ENCODE measurements around the gene ZBTB20.

DNA sequence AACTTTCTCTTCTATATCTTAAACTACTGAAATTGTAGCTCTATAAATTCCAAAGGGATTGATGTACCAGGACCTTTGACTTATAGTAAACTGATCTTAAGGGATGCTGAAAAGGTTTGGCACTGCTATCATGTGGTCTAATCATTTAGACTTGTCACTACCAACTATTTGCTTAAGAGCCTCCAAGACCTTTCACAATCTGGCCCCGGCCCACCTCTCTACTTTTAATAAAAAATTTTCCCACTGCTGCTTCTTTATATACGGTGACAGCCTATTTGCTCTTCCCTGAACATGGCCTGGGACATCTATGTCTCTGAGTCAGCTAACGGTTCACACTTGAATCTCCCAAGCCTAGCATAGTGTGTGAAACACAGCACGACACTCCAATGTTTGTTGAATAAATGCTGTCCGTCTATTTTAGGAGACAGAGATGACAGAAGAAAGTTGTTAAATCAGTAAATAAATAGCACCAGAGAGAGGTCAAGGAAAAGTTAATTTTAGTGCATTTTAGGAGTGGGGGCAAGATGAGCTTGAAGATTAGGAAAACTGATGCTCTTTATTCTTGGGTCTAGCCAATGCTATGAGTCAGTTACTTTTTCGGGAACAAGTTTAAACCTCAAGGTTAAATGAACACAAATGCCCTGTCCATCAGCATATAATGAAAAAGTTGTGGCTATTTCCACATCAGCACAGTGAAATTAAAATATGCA, 640.3 kb downstream of the ZBTB20 start:
- TF ChIP-seq CTCF (IDR thresholded peaks at IDR 0.05; ENCODE audit: insufficient read depth, low read length) (no peak), POLR2AphosphoS5 (IDR thresholded peaks at IDR 0.05; ENCODE audit: low read depth) (no peak)
- TF ChIP-seq, protein P1, sequence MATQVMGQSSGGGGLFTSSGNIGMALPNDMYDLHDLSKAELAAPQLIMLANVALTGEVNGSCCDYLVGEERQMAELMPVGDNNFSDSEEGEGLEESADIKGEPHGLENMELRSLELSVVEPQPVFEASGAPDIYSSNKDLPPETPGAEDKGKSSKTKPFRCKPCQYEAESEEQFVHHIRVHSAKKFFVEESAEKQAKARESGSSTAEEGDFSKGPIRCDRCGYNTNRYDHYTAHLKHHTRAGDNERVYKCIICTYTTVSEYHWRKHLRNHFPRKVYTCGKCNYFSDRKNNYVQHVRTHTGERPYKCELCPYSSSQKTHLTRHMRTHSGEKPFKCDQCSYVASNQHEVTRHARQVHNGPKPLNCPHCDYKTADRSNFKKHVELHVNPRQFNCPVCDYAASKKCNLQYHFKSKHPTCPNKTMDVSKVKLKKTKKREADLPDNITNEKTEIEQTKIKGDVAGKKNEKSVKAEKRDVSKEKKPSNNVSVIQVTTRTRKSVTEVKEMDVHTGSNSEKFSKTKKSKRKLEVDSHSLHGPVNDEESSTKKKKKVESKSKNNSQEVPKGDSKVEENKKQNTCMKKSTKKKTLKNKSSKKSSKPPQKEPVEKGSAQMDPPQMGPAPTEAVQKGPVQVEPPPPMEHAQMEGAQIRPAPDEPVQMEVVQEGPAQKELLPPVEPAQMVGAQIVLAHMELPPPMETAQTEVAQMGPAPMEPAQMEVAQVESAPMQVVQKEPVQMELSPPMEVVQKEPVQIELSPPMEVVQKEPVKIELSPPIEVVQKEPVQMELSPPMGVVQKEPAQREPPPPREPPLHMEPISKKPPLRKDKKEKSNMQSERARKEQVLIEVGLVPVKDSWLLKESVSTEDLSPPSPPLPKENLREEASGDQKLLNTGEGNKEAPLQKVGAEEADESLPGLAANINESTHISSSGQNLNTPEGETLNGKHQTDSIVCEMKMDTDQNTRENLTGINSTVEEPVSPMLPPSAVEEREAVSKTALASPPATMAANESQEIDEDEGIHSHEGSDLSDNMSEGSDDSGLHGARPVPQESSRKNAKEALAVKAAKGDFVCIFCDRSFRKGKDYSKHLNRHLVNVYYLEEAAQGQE (IDR thresholded peaks at IDR 0.05; ENCODE audit: insufficient replicate concordance, low read depth), result no peak
